ENCODE measurements around the gene BTNL8.

GRCh38 chr5:180969406-180969805, 70.4 kb downstream of the BTNL8 start:
- TF ChIP-seq CTCF (IDR thresholded peaks at IDR 0.05) (no peak), POLR2AphosphoS5 (IDR thresholded peaks at IDR 0.05) (no peak), POLR2A (IDR thresholded peaks at IDR 0.05) (no peak)

Data from transverse colon (tissue), 4 donors.